H9 (cell line): Measurements from ENCODE around the gene EGFR. TPM values are rescaled to one million over a fixed set of nuclear protein-coding genes. Genes with fewer than 3 reads are reported as not detected.
A peak's percentile ranks its signal among the peaks of the same experiment; 100 is the strongest.

ENCODE experiments used
- DNase-seq: peaks from one replicate; pipeline ENCODE4 v3.0.0-alpha.2; 2017
- H2AFZ ChIP-seq: one replicate; pipeline ENCODE4 v1.6.1; 2013; ENCODE audit warnings: mild to moderate bottlenecking, low read length, control low read depth, moderate library complexity
- H2AK5ac ChIP-seq: 2 replicates; pipeline ENCODE4 v1.6.1; 2013; ENCODE audit warnings: low read length, control low read depth, mixed read lengths; ENCODE audit not compliant: insufficient read length
- H2BK120ac ChIP-seq: one replicate; pipeline ENCODE4 v1.6.1; 2013; ENCODE audit warnings: low read depth, mild to moderate bottlenecking, low read length, control low read depth, inconsistent platforms; ENCODE audit not compliant: poor library complexity, severe bottlenecking
- H2BK12ac ChIP-seq: 2 replicates; pipeline ENCODE4 v1.6.1; 2013; ENCODE audit warnings: low read length, control low read depth, mixed read lengths, low read depth; ENCODE audit not compliant: insufficient read length
- H2BK15ac ChIP-seq: 2 replicates; pipeline ENCODE4 v1.6.1; 2013; ENCODE audit warnings: low read depth, low read length, control low read depth
- H2BK20ac ChIP-seq: one replicate; pipeline ENCODE4 v1.6.1; 2013; ENCODE audit warnings: low read depth, mild to moderate bottlenecking, low read length, control low read depth, inconsistent platforms; ENCODE audit not compliant: poor library complexity, severe bottlenecking
- H2BK5ac ChIP-seq: 2 replicates; pipeline ENCODE4 v1.6.1; 2013; ENCODE audit warnings: low read length, control low read depth, mixed read lengths; ENCODE audit not compliant: insufficient read length
- H3K14ac ChIP-seq: 2 replicates; pipeline ENCODE4 v1.6.1; 2013; ENCODE audit warnings: low read length, control low read depth; ENCODE audit not compliant: insufficient read depth
- H3K18ac ChIP-seq: 2 replicates; pipeline ENCODE4 v1.6.1; 2013; ENCODE audit warnings: low read depth, mild to moderate bottlenecking, mixed read lengths, low read length, control low read depth; ENCODE audit not compliant: insufficient read length
- H3K23ac ChIP-seq: 2 replicates; pipeline ENCODE4 v1.6.1; 2013; ENCODE audit warnings: low read length, control low read depth, mixed read lengths, low read depth; ENCODE audit not compliant: insufficient read length
- H3K23me2 ChIP-seq: 2 replicates; pipeline ENCODE4 v1.6.1; 2013; ENCODE audit warnings: low read depth, mild to moderate bottlenecking, mixed read lengths, low read length, control low read depth; ENCODE audit not compliant: insufficient read length, poor library complexity, severe bottlenecking
- H3K27ac ChIP-seq: 2 replicates; pipeline ENCODE4 v1.5.1; 2013; ENCODE audit warnings: low read length, control low read depth, mixed read lengths, low read depth; ENCODE audit not compliant: insufficient read length
- H3K27me3 ChIP-seq: 2 replicates; pipeline ENCODE4 v1.6.1; 2013; ENCODE audit warnings: low read length, control low read depth, inconsistent platforms; ENCODE audit not compliant: insufficient read depth
- H3K4ac ChIP-seq: 2 replicates; pipeline ENCODE4 v1.6.1; 2013; ENCODE audit warnings: low read depth, mild to moderate bottlenecking, control low read depth, inconsistent platforms, low read length, moderate library complexity
- H3K4me1 ChIP-seq: 2 replicates; pipeline ENCODE4 v1.6.1; 2013; ENCODE audit warnings: low read length, control low read depth, inconsistent platforms; ENCODE audit not compliant: insufficient read depth
- H3K4me2 ChIP-seq: 2 replicates; pipeline ENCODE4 v1.6.1; 2013; ENCODE audit warnings: low read length, control low read depth, mixed read lengths; ENCODE audit not compliant: insufficient read length, insufficient read depth
- H3K56ac ChIP-seq: 2 replicates; pipeline ENCODE4 v1.6.1; 2013; ENCODE audit warnings: low read depth, mild to moderate bottlenecking, mixed read lengths, low read length, control low read depth; ENCODE audit not compliant: insufficient read length
- H3K79me1 ChIP-seq: 2 replicates; pipeline ENCODE4 v1.6.1; 2013; ENCODE audit warnings: low read depth, mild to moderate bottlenecking, moderate library complexity, low read length, control low read depth, inconsistent platforms; ENCODE audit not compliant: insufficient read depth, poor library complexity, severe bottlenecking
- H3K79me2 ChIP-seq: 2 replicates; pipeline ENCODE4 v1.6.1; 2013; ENCODE audit warnings: low read length, control low read depth, inconsistent platforms; ENCODE audit not compliant: insufficient read depth
- H3K9ac ChIP-seq: 2 replicates; pipeline ENCODE4 v1.6.1; 2013; ENCODE audit warnings: low read length, control low read depth, mixed read lengths; ENCODE audit not compliant: insufficient read length; ENCODE audit errors: extremely low read depth
- H3K9me3 ChIP-seq: one replicate; pipeline ENCODE4 v1.6.1; 2013; ENCODE audit warnings: low read depth, low read length, inconsistent platforms; ENCODE audit not compliant: control insufficient read depth
- H3T11ph ChIP-seq: one replicate; pipeline ENCODE4 v1.6.1; 2013; ENCODE audit warnings: mild to moderate bottlenecking, low read length, control low read depth, inconsistent platforms
- H4K20me1 ChIP-seq: one replicate; pipeline ENCODE4 v1.6.1; 2013; ENCODE audit not compliant: control insufficient read depth, insufficient read length, insufficient read depth
- H4K5ac ChIP-seq: 2 replicates; pipeline ENCODE4 v1.6.1; 2013; ENCODE audit warnings: low read depth, mild to moderate bottlenecking, mixed read lengths, low read length, control low read depth; ENCODE audit not compliant: insufficient read length
- H4K8ac ChIP-seq: replicated peaks from 2 replicates; pipeline ENCODE4 v1.6.1; 2013; ENCODE audit warnings: low read length, control low read depth, mixed read lengths, low read depth; ENCODE audit not compliant: insufficient read length
- H4K91ac ChIP-seq: 2 replicates; pipeline ENCODE4 v1.6.1; 2013; ENCODE audit warnings: low read depth, mild to moderate bottlenecking, moderate library complexity, mixed read lengths, low read length, control low read depth; ENCODE audit not compliant: insufficient read length
- H3K27ac Mint-ChIP-seq, 3 experiments: 2 replicates in 2 of 3; 3 replicates in 1 of 3; pipeline ENCODE4 v1.8.0; 2020 to 2021; ENCODE audit warnings: mixed read lengths in 3 of 3, mild to moderate bottlenecking in 1 of 3, moderate library complexity in 1 of 3
- H3K27me3 Mint-ChIP-seq: 2 replicates; pipeline ENCODE4 v1.8.0; 2021; ENCODE audit warnings: low read depth, mild to moderate bottlenecking, moderate library complexity, mixed read lengths
- H3K36me3 Mint-ChIP-seq, 3 experiments: 2 replicates in 2 of 3; 3 replicates in 1 of 3; pipeline ENCODE4 v1.8.0; 2020 to 2021; ENCODE audit warnings: low read depth in 3 of 3, mixed read lengths in 3 of 3; ENCODE audit not compliant: insufficient read depth in 1 of 3
- H3K4me1 Mint-ChIP-seq, 2 experiments: 2 replicates each; pipeline ENCODE4 v1.8.0; 2020; ENCODE audit warnings: mixed read lengths in 2 of 2
- H3K4me3 Mint-ChIP-seq, 2 experiments: 2 replicates in 1 of 2; 3 replicates in 1 of 2; pipeline ENCODE4 v1.8.0; 2020 to 2021; ENCODE audit warnings: mild to moderate bottlenecking in 2 of 2, mixed read lengths in 2 of 2, moderate library complexity in 1 of 2
- H3K9me3 Mint-ChIP-seq, 2 experiments: 2 replicates in 1 of 2; 3 replicates in 1 of 2; pipeline ENCODE4 v1.8.0; 2020; ENCODE audit warnings: mild to moderate bottlenecking in 2 of 2, mixed read lengths in 2 of 2, moderate library complexity in 1 of 2
- CTCF ChIP-seq: fragments of 200-600 bp; sonication (generic); conservative IDR thresholded peaks from 3 replicates; pipeline ENCODE4 v1.8.0; 2021; ENCODE audit warnings: antibody characterized with exemption, mild to moderate bottlenecking
- WGBS: extraction: QIAGEN DNeasy Blood & Tissue Kit; methylation state at CpG from one replicate; pipeline ENCODE4 v1.1.7; 2013; ENCODE audit warnings: missing lambda C conversion rate, low lambda C conversion rate, mixed read lengths; ENCODE audit not compliant: insufficient read length; ENCODE audit errors: extremely low coverage; 5-methylcytosine and 5-hydroxymethylcytosine counted together
- total RNA-seq: library from RNA; stranded (reverse); gene quantifications from 2 replicates; pipeline ENCODE4 v1.2.1, GENCODE V29; 2021

The EGFR gene
- total RNA-seq, 1 experiment from 2014 or later = 3.3 TPM

- Histone ChIP-seq H2AK5ac (no peak overlapping the region), H3K4ac (no peak overlapping the region), H4K91ac (no peak overlapping the region), H2BK120ac (no peak overlapping the region), H3K27ac (no peak overlapping the region), H3K79me1 (no peaks in the 10 kb centered on the region), H3K56ac (no peak overlapping the region), H3T11ph (no peak overlapping the region), H2BK12ac (no peak overlapping the region), H3K27me3 (no peaks in the 10 kb centered on the region), H3K18ac (no peak overlapping the region), H3K23me2 (no peaks in the 10 kb centered on the region), H4K5ac (no peak overlapping the region), H3K9me3 (no peaks in the 10 kb centered on the region), H4K8ac (no peak overlapping the region), H2BK5ac (no peak overlapping the region), H3K79me2 (no peaks in the 10 kb centered on the region), H2BK20ac (no peak overlapping the region), H2BK15ac (no peak overlapping the region), H3K23ac (no peak overlapping the region), H4K20me1 (no peaks in the 10 kb centered on the region), H3K9ac (no peak overlapping the region), H3K14ac (no peak overlapping the region), H3K4me2 (no peak overlapping the region), H3K4me1 (no peaks in the 10 kb centered on the region; the same call in 1 of the 2 replicates), H2AFZ (no peak overlapping the region)
- H3K27me3 Mint-ChIP-seq = peaks cover 2% of the 10 kb centered on the region; the same call in 1 of the 2 replicates
- DNase-seq = no peak
- no CpG with 5 or more reads among the region's 24 CpGs for WGBS
- H3K27ac Mint-ChIP-seq = peak overlapping the region in 1 of 3 experiments; percentile 65; a peak in 1 of 7 replicates
- peaks cover 11 to 12% of the 10 kb centered on the region in 2 experiments for H3K4me1 Mint-ChIP-seq
- no peak for TF ChIP-seq CTCF
- no peak overlapping the region for H3K4me3 Mint-ChIP-seq
- no peaks in the 10 kb centered on the region; a peak in 1 of 7 replicates for H3K36me3 Mint-ChIP-seq
- H3K9me3 Mint-ChIP-seq = no peaks in the 10 kb centered on the region
Measured at GRCh38 chr7:55155351-55156117, 136.7 kb downstream of the EGFR start.
